Activated B cell treated with CpG ODN at 0.5 μM for 24 hours (primary cell): ENCODE results near the gene RFNG. TPM values are rescaled to one million over a fixed set of nuclear protein-coding genes. Genes with fewer than 3 reads are reported as not detected.

Experiments used
- ATAC-seq: fragments of 200-7000 bp; cut with Tn5 transposase; one replicate; pipeline ENCODE4 v1.10.0; 2021; ENCODE audit warnings: low read depth, mild to moderate bottlenecking, moderate library complexity
- CTCF ChIA-PET: fragments of 350-600 bp; sonication (Branson Sonifier 250); formaldehyde crosslinking; loops from one replicate; lab custom pipeline; 2021; ENCODE audit warnings: antibody characterized with exemption; lab: Charles Lee
- POLR2A ChIA-PET: fragments of 350-600 bp; sonication (Branson Sonifier 250); formaldehyde crosslinking; loops from one replicate; lab custom pipeline; 2021; ENCODE audit warnings: antibody characterized with exemption; lab: Charles Lee
- DNase-seq: peaks from one replicate; pipeline ENCODE4 v3.0.0; 2022
- H3K27ac Mint-ChIP-seq: one replicate; pipeline ENCODE4 v1.8.0; 2020; ENCODE audit warnings: mixed read lengths
- H3K27me3 Mint-ChIP-seq: one replicate; pipeline ENCODE4 v1.8.0; 2021; ENCODE audit warnings: mixed read lengths
- H3K36me3 Mint-ChIP-seq: one replicate; pipeline ENCODE4 v1.8.0; 2021; ENCODE audit warnings: low read depth, mixed read lengths
- H3K4me1 Mint-ChIP-seq: one replicate; pipeline ENCODE4 v1.8.0; 2021; ENCODE audit warnings: mixed read lengths
- H3K4me3 Mint-ChIP-seq: one replicate; pipeline ENCODE4 v1.8.0; 2020; ENCODE audit warnings: mild to moderate bottlenecking, mixed read lengths
- H3K9me3 Mint-ChIP-seq: one replicate; pipeline ENCODE4 v1.8.0; 2020; ENCODE audit warnings: mixed read lengths
- CTCF ChIP-seq: fragments of 200-600 bp; IDR thresholded peaks from one replicate; pipeline ENCODE4 v1.8.0; 2022; ENCODE audit warnings: antibody characterized with exemption, mild to moderate bottlenecking
- intact Hi-C: fragments of 100-400 bp; cut with micrococcal nuclease; formaldehyde crosslinking; loops from one replicate; pipeline ENCODE4 v1.15.1; 2024
- total RNA-seq: library from RNA; stranded (reverse); gene quantifications from 2 replicates; pipeline ENCODE4 v1.2.3, GENCODE V29; 2022

Gene RFNG
- total RNA-seq, 1 donor from 2014 or later = 18.7 TPM

GRCh38 chr17:82078433-82078832 is 26.8 kb upstream of the RFNG start:
- H3K9me3 Mint-ChIP-seq = no peaks in the 10 kb centered on the region
- intact Hi-C loops = no loop called here
- ChIA-PET CTCF (no interaction called here), POLR2A (interaction anchor here (0.6 kb wide), 2 partner anchors 14 to 154 kb away, joined by 4 to 5 read pairs; no protein-coding TSS in a partner anchor)
- DNase-seq (no peak), ATAC-seq (no peak)
- H3K27ac Mint-ChIP-seq = no peak overlapping the region
- no peak overlapping the region for H3K4me3 Mint-ChIP-seq
- H3K4me1 Mint-ChIP-seq = no peaks in the 10 kb centered on the region
- peaks cover 3% of the 10 kb centered on the region for H3K27me3 Mint-ChIP-seq
- H3K36me3 Mint-ChIP-seq = peaks cover 33% of the 10 kb centered on the region
- TF ChIP-seq CTCF = no peak

- H3K27ac Mint-ChIP-seq = no peak overlapping the region
These were observed 26.2 kb upstream of the RFNG start for GRCh38 chr17:82077617-82078358.

GRCh38 chr17:82076785-82077591 is 25.4 kb upstream of the RFNG start:
- CTCF ChIA-PET = no interaction called here
- no peaks in the 10 kb centered on the region for H3K9me3 Mint-ChIP-seq
- peaks cover 22% of the 10 kb centered on the region for H3K36me3 Mint-ChIP-seq

More at GRCh38 chr17:82077617-82078358, 26.2 kb upstream of the RFNG start:
- intact Hi-C loops = no loop called here
- Mint-ChIP-seq H3K9me3 (no peaks in the 10 kb centered on the region), H3K36me3 (peaks cover 26% of the 10 kb centered on the region), H3K4me3 (no peak overlapping the region), H3K27me3 (peaks cover 3% of the 10 kb centered on the region), H3K4me1 (no peaks in the 10 kb centered on the region)
- DNase-seq = no peak
- ChIA-PET POLR2A (interaction anchor here (0.6 to 1.8 kb wide), 2 partner anchors 15 to 21 kb away, joined by 4 read pairs; partner anchors contain the start of gene FASN), CTCF (no interaction called here)
- ATAC-seq = no peak
- no peak for TF ChIP-seq CTCF

GRCh38 chr17:82076018-82076784 is 24.6 kb upstream of the RFNG start:
- H3K9me3 Mint-ChIP-seq = no peaks in the 10 kb centered on the region
- TF ChIP-seq CTCF = no peak
- ChIA-PET POLR2A (interaction anchor here (1.8 kb wide), 1 partner anchor 22 kb away, joined by 4 read pairs; the partner anchor contains the start of gene FASN), CTCF (no interaction called here)
- no peak overlapping the region for H3K27ac Mint-ChIP-seq
- peaks cover 20% of the 10 kb centered on the region for H3K36me3 Mint-ChIP-seq
- no peaks in the 10 kb centered on the region for H3K4me1 Mint-ChIP-seq
- peaks cover 3% of the 10 kb centered on the region for H3K27me3 Mint-ChIP-seq
- intact Hi-C loops = no loop called here
- DNase-seq (no peak), ATAC-seq (no peak)
- H3K4me3 Mint-ChIP-seq = no peak overlapping the region

More at GRCh38 chr17:82076785-82077591, 25.4 kb upstream of the RFNG start:
- POLR2A ChIA-PET = interaction anchor here (1.8 kb wide), 1 partner anchor 21 kb away, joined by 4 read pairs; the partner anchor contains the start of gene FASN
- H3K27me3 Mint-ChIP-seq = peaks cover 3% of the 10 kb centered on the region
- DNase-seq (no peak), ATAC-seq (no peak)
- no peak overlapping the region for H3K27ac Mint-ChIP-seq
- no peak for TF ChIP-seq CTCF
- intact Hi-C loops = no loop called here
- H3K4me3 Mint-ChIP-seq = no peak overlapping the region
- H3K4me1 Mint-ChIP-seq = no peaks in the 10 kb centered on the region
